GM12878 (cell line): Measurements from ENCODE around the gene ARMC6.

Experiments used
- CEBPB ChIP-seq, 2 experiments: fragments of 150-350 bp in 1 of 2; IDR thresholded peaks; 2 replicates each; pipeline ENCODE4 v1.6.1; 2012 to 2014; ENCODE audit warnings: low read depth in 2 of 2, low read length in 2 of 2, borderline replicate concordance in 1 of 2, inconsistent platforms in 1 of 2
- CTCF ChIP-seq, 3 experiments: IDR thresholded peaks in 2 of 3; conservative IDR thresholded peaks in 1 of 3; 2 replicates each; pipeline ENCODE4 v1.5.1; 2011; ENCODE audit warnings: low read depth in 3 of 3, low read length in 3 of 3, mild to moderate bottlenecking in 3 of 3, control low read depth in 2 of 3, moderate library complexity in 2 of 3, inconsistent platforms in 1 of 3, mixed read lengths in 1 of 3; ENCODE audit not compliant: control insufficient read depth in 2 of 3, insufficient read depth in 1 of 3; ENCODE audit errors: extremely low read depth in 1 of 3
- EP300 ChIP-seq, 2 experiments: fragments of 150-350 bp in 1 of 2; IDR thresholded peaks; 2 replicates each; pipeline ENCODE4 v1.6.1; 2011 to 2012; ENCODE audit warnings: low read depth in 2 of 2, low read length in 2 of 2, borderline replicate concordance in 1 of 2, improper control_type of control experiment in 1 of 2, inconsistent platforms in 1 of 2; ENCODE audit not compliant: control insufficient read depth in 1 of 2
- GABPA ChIP-seq: IDR thresholded peaks from 2 replicates; pipeline ENCODE4 v1.6.1; 2014; ENCODE audit warnings: antibody characterized with exemption, low read depth, mild to moderate bottlenecking, inconsistent platforms
- SRF ChIP-seq, 2 experiments: IDR thresholded peaks; 2 replicates each; pipeline ENCODE4 v1.6.1; 2011; ENCODE audit warnings: low read depth in 2 of 2, low read length in 2 of 2, mild to moderate bottlenecking in 1 of 2, moderate library complexity in 1 of 2
- ZNF384 ChIP-seq: IDR thresholded peaks from 2 replicates; pipeline ENCODE4 v1.6.1; 2012; ENCODE audit warnings: low read depth, mild to moderate bottlenecking, low read length, improper control_type of control experiment, borderline replicate concordance
- TF ChIP-seq, protein P1 (sequence below): fragments of 450-650 bp; formaldehyde crosslinking; IDR thresholded peaks from 2 replicates; pipeline ENCODE4 v1.4.0; 2022; ENCODE audit warnings: mild to moderate bottlenecking, moderate library complexity

DNA sequence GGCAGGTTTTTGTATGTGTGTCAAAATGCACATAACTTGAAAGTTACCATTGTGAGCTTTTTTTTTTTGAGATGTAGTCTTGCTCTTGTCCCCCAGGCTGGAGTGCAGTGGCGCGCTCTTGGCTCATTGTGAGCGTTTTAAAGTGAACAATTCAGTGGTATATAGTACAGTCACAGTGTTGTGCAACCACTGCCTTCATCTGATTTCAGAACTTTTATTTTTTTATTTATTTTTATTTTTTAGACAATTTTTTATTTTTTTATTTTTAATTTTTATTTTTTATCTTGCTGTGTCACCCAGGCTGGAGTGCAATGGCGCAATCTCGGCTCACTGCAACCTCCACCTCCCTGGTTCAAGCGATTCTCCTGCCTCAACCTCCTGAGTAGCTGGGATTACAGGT, 45.4 kb downstream of the ARMC6 start:
- TF ChIP-seq SRF (IDR thresholded peaks at IDR 0.05; ENCODE audit: low read depth in 2 of 2, low read length in 2 of 2) = no peak
- no peak for TF ChIP-seq CTCF (IDR thresholded peaks at IDR 0.05 in 2 of 3, conservative IDR thresholded peaks at IDR 0.05 in 1 of 3; ENCODE audit: control insufficient read depth in 2 of 3, extremely low read depth in 1 of 3, insufficient read depth in 1 of 3, low read depth in 3 of 3, low read length in 3 of 3)
- no peak for TF ChIP-seq GABPA
- TF ChIP-seq CEBPB (IDR thresholded peaks at IDR 0.05; ENCODE audit: borderline replicate concordance in 1 of 2, low read depth in 2 of 2, low read length in 2 of 2) = no peak
- TF ChIP-seq ZNF384 = no peak
- no peak for TF ChIP-seq EP300 (IDR thresholded peaks at IDR 0.05; ENCODE audit: borderline replicate concordance in 1 of 2, control insufficient read depth in 1 of 2, low read depth in 2 of 2, low read length in 2 of 2)
- TF ChIP-seq, protein P1, sequence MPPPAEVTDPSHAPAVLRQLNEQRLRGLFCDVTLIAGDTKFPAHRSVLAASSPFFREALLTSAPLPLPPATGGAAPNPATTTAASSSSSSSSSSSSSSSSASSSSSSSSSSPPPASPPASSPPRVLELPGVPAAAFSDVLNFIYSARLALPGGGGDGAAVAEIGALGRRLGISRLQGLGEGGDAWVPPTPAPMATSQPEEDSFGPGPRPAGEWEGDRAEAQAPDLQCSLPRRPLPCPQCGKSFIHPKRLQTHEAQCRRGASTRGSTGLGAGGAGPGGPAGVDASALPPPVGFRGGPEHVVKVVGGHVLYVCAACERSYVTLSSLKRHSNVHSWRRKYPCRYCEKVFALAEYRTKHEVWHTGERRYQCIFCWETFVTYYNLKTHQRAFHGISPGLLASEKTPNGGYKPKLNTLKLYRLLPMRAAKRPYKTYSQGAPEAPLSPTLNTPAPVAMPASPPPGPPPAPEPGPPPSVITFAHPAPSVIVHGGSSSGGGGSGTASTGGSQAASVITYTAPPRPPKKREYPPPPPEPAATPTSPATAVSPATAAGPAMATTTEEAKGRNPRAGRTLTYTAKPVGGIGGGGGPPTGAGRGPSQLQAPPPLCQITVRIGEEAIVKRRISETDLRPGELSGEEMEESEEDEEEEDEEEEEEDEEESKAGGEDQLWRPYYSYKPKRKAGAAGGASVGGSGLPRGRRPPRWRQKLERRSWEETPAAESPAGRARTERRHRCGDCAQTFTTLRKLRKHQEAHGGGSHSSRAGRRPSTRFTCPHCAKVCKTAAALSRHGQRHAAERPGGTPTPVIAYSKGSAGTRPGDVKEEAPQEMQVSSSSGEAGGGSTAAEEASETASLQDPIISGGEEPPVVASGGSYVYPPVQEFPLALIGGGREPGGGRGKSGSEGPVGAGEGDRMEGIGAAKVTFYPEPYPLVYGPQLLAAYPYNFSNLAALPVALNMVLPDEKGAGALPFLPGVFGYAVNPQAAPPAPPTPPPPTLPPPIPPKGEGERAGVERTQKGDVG (CRISPR knock-in tag) = no peak
